Activated naive CD8-positive, alpha-beta T cell (primary cell): ENCODE measurements around the gene DMP1.

Source experiments
- H3K27ac Mint-ChIP-seq: one replicate; pipeline ENCODE4 v1.8.0; 2021; ENCODE audit warnings: mixed read lengths
- H3K27me3 Mint-ChIP-seq: one replicate; pipeline ENCODE4 v1.8.0; 2021; ENCODE audit warnings: mixed read lengths
- H3K36me3 Mint-ChIP-seq: one replicate; pipeline ENCODE4 v1.8.0; 2021; ENCODE audit warnings: mixed read lengths
- H3K4me1 Mint-ChIP-seq: one replicate; pipeline ENCODE4 v1.8.0; 2021; ENCODE audit warnings: low read depth, mixed read lengths
- H3K4me3 Mint-ChIP-seq: one replicate; pipeline ENCODE4 v1.8.0; 2021; ENCODE audit warnings: mild to moderate bottlenecking, mixed read lengths
- H3K9me3 Mint-ChIP-seq: one replicate; pipeline ENCODE4 v1.8.0; 2021; ENCODE audit warnings: low read depth, mixed read lengths

DMP1 gene, protein sequence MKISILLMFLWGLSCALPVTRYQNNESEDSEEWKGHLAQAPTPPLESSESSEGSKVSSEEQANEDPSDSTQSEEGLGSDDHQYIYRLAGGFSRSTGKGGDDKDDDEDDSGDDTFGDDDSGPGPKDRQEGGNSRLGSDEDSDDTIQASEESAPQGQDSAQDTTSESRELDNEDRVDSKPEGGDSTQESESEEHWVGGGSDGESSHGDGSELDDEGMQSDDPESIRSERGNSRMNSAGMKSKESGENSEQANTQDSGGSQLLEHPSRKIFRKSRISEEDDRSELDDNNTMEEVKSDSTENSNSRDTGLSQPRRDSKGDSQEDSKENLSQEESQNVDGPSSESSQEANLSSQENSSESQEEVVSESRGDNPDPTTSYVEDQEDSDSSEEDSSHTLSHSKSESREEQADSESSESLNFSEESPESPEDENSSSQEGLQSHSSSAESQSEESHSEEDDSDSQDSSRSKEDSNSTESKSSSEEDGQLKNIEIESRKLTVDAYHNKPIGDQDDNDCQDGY

DNA sequence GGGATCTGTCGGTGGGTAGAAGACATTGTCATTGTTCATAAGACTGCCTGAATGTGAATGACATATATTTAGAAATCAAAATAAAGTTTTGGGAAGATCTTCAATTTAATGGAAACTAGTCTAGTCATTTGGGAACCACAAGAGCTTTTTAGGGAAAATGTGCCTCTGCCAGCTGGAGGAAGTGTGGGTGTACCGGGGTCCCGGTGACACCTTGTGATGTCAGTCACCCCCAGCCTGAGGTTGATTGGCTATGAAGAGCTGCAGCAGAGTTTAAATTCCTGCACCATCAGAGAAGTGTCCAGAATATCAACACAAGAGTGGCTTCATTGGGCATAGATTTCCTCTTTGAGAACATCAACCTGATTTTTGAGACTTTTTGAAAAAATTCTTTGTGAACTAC lies at the start of gene DMP1:
Gene DMP1, plus strand, starts transcription at position 301 of the 400 bp plus-strand sequence. CDS start 6,213 bp downstream, outside the sequence.
- Mint-ChIP-seq H3K4me3 (no peak within 1 kb of the TSS), H3K27ac (no peak within 1 kb of the TSS), H3K9me3 (no peaks in the 10 kb centered on the region), H3K27me3 (peaks cover 1% of the 10 kb centered on the region), H3K4me1 (no peaks in the 10 kb centered on the region), H3K36me3 (no peaks in the 10 kb centered on the region)

DNA sequence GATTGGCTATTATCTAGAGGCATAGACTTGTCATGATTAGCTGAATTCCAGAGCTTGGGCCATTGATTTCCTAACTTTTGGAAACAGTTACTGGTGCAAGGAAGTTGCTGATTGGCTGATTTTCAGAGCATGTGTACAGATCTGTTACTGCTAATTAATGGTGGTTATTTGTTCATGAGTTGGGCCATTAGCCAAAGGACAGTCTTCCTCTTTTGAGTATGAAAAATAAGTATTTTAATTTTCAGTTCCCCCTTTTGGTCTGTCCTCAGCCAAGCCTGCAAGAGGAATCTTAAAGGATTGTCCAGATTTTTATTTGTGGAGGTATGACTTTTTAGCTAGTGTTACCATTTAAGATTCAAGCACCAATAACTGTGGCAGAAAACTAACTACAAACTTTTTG lies 48.7 kb upstream of the DMP1 start:
- Mint-ChIP-seq H3K9me3 (no peaks in the 10 kb centered on the region), H3K27me3 (peaks cover 1% of the 10 kb centered on the region), H3K4me3 (no peak overlapping the region), H3K27ac (no peak overlapping the region), H3K36me3 (no peaks in the 10 kb centered on the region), H3K4me1 (no peaks in the 10 kb centered on the region)

DNA sequence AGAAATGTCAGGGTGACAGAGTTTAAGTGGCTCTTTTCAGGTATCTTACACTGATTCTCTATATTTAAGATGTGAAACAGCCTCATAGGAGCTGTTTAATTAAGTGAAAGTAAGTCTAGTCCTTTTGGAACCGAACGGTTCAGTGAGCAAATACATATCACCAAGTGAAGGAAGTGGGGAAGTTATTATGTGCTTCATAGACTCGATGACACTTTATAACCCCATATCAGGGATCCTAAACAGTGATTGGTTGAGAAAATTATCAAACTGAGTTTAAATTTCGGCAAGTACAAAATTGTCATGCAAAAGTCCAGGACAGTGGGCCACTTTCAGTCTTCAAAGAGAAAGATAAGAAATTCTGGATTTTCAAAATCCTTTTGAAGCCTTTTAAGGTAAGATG lies 41.9 kb upstream of the DMP1 start, which contains the start of gene DSPP:
Gene DSPP, plus strand, starts transcription at position 301 of the 400 bp plus-strand sequence. CDS start 2,380 bp downstream, outside the sequence.
- Mint-ChIP-seq H3K27ac (no peak within 1 kb of the TSS), H3K4me1 (no peaks in the 10 kb centered on the region), H3K9me3 (no peaks in the 10 kb centered on the region), H3K4me3 (no peak within 1 kb of the TSS), H3K36me3 (no peaks in the 10 kb centered on the region), H3K27me3 (peaks cover 5% of the 10 kb centered on the region)

DNA sequence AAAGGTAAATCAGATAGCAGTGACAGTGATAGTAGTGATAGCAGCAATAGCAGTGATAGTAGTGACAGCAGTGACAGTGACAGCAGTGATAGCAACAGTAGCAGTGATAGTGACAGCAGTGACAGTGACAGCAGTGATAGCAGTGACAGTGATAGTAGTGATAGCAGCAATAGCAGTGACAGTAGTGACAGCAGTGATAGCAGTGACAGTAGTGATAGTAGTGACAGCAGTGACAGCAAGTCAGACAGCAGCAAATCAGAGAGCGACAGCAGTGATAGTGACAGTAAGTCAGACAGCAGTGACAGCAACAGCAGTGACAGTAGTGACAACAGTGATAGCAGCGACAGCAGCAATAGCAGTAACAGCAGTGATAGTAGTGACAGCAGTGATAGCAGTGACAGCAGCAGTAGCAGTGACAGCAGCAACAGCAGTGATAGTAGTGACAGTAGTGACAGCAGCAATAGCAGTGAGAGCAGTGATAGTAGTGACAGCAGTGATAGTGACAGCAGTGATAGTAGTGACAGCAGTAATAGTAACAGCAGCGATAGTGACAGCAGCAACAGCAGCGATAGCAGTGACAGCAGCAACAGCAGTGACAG lies 35.7 kb upstream of the DMP1 start:
- Mint-ChIP-seq H3K36me3 (no peaks in the 10 kb centered on the region), H3K4me3 (no peak overlapping the region), H3K9me3 (no peaks in the 10 kb centered on the region), H3K27ac (no peak overlapping the region), H3K27me3 (peaks cover 4% of the 10 kb centered on the region), H3K4me1 (no peaks in the 10 kb centered on the region)

DNA sequence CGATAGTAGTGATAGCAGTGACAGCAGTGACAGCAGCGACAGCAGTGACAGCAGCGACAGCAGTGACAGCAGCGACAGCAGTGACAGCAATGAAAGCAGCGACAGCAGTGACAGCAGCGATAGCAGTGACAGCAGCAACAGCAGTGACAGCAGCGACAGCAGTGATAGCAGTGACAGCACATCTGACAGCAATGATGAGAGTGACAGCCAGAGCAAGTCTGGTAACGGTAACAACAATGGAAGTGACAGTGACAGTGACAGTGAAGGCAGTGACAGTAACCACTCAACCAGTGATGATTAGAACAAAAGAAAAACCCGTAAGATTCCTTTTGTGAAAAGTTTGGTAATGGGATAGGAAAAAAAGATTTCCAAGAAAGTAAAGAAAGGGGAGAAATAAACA lies 33.8 kb upstream of the DMP1 start:
- no peak overlapping the region for H3K4me3 Mint-ChIP-seq
- no peaks in the 10 kb centered on the region for H3K4me1 Mint-ChIP-seq
- H3K36me3 Mint-ChIP-seq, result no peaks in the 10 kb centered on the region
- H3K27ac Mint-ChIP-seq, result no peak overlapping the region
- peaks cover 4% of the 10 kb centered on the region for H3K27me3 Mint-ChIP-seq
- H3K9me3 Mint-ChIP-seq, result no peaks in the 10 kb centered on the region

DNA sequence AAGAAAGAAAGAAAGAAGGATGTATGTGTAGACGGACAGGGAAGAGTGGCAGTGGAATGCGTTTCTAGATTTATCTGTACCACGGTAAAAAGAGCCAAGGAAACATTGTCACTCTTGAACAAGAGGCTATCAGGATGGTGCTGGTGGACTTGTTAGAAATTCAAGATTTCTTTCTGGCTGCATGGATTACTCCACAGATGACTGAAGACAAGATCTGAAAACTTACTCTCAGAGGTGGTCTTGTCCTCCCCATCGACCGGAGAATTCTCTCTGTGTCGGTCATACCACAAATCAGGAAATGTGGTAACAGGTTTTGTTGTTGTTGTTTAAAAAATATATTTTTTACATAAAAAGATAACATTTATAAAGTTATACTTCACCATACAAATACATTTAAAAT lies 30.0 kb upstream of the DMP1 start:
- peaks cover 7% of the 10 kb centered on the region for H3K27me3 Mint-ChIP-seq
- H3K27ac Mint-ChIP-seq, result no peak overlapping the region
- no peaks in the 10 kb centered on the region for H3K4me1 Mint-ChIP-seq

DNA sequence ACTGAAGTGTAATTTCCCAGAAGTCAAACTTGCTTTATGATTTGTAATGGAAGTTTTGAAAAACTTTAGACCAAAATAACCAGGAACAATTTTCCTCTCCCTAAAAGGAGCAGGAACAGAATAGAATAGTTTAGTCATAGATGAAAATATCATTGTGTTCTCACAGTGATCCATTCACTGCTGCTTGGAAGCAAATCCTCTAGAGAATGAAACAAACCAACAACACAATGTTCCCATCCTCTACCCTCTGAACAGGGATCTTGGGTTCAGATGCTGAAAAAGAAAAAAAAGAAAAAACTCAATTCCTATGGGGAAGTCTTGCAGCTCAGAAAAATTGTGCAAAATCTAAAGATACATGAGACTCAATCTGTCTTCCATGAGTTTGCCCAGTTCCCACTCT lies 29.6 kb upstream of the DMP1 start:
- no peaks in the 10 kb centered on the region for H3K9me3 Mint-ChIP-seq
- peaks cover 7% of the 10 kb centered on the region for H3K27me3 Mint-ChIP-seq
- no peaks in the 10 kb centered on the region for H3K4me1 Mint-ChIP-seq
- no peak overlapping the region for H3K27ac Mint-ChIP-seq
- H3K4me3 Mint-ChIP-seq, result no peak overlapping the region
- no peaks in the 10 kb centered on the region for H3K36me3 Mint-ChIP-seq

More for the DNA sequence above, 30.0 kb upstream of the DMP1 start:
- Mint-ChIP-seq H3K9me3 (no peaks in the 10 kb centered on the region), H3K4me3 (no peak overlapping the region), H3K36me3 (no peaks in the 10 kb centered on the region)

DNA sequence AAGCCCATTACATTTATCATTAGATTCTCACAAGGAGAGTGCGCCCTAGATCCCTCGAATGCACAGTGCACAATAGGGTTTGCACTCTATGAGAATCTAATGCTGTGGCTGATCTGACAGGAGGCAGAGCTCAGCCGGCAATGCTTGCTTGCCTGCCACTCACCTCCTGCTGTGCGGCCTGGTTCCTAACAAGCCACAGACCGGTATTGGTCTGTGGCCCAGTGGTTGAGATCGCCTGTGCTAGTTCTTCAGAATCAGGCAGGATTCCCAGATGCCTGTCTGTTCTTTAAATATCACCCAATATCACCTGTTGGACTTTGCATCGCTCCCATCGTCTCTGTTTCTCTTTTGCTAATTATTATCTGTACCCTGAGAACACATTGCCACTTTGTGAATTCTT lies 27.8 kb upstream of the DMP1 start:
- Mint-ChIP-seq H3K4me1 (no peaks in the 10 kb centered on the region), H3K27ac (no peak overlapping the region), H3K27me3 (peaks cover 7% of the 10 kb centered on the region), H3K4me3 (no peak overlapping the region), H3K36me3 (no peaks in the 10 kb centered on the region), H3K9me3 (no peaks in the 10 kb centered on the region)

DNA sequence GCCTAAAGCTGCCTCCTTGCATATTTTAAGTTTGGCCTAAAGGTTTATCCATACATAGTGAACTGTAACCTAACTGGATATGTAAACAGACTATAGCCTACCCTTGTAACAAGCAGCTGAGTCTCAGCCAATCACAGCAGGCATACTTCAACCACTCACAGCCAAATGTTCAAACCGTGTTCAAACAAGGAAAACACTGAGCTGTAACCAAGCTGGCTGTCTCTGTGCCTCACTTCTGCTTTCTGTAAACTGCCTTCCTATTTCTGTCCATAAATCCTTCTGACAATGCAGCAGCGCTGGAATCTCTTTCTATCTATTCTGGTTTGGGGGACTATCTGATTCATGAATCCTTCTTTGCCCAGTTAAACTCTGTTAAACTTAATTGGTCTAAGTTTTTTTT lies 25.4 kb upstream of the DMP1 start:
- H3K9me3 Mint-ChIP-seq, result no peaks in the 10 kb centered on the region
- no peaks in the 10 kb centered on the region for H3K36me3 Mint-ChIP-seq
- H3K27ac Mint-ChIP-seq, result no peak overlapping the region
- no peak overlapping the region for H3K4me3 Mint-ChIP-seq
- peaks cover 8% of the 10 kb centered on the region for H3K27me3 Mint-ChIP-seq
- H3K4me1 Mint-ChIP-seq, result no peaks in the 10 kb centered on the region

DNA sequence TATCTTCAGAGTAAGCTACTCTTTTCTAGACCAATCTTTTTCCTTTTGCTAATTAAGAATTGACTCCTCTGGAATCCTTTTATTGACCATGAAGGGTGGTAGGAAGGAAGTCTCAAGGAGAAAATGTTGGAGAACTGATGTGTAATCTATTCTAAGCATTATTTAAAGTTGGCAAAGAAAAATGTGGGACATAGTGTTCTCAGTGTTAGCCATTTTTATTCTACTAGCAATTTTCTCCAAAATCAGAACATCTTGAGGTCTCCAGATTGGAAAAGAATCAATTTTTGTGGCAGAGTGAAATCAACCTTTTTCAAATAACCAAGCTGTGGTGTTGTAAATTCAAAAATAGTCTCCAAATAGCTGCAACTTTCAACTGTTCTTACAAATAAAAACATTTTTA lies 18.4 kb upstream of the DMP1 start:
- H3K27me3 Mint-ChIP-seq, result peaks cover 7% of the 10 kb centered on the region
- no peaks in the 10 kb centered on the region for H3K36me3 Mint-ChIP-seq
- peaks cover 3% of the 10 kb centered on the region for H3K9me3 Mint-ChIP-seq
- no peaks in the 10 kb centered on the region for H3K4me1 Mint-ChIP-seq
- H3K27ac Mint-ChIP-seq, result no peak overlapping the region
- H3K4me3 Mint-ChIP-seq, result no peak overlapping the region

DNA sequence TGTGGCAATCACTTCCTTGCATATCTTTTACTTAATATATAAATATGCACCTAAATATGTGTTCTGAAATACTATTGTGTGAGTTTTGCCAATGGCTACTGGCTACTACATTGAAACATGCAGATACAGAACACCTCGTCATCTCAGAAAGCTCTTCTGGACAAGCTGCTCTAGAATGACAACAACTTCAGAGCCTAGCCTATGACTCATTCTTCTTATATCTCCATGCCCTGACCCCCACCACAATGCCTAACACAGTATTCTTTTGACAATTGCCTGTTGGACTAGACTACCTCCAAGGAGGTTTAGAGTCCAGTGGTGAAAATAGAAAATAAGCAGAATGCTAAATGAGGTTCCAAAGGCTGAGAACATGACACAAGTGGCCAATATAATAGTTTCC lies 17.6 kb upstream of the DMP1 start:
- Mint-ChIP-seq H3K4me3 (no peak overlapping the region), H3K36me3 (no peaks in the 10 kb centered on the region), H3K9me3 (peaks cover 3% of the 10 kb centered on the region), H3K27ac (no peak overlapping the region), H3K27me3 (peaks cover 7% of the 10 kb centered on the region), H3K4me1 (no peaks in the 10 kb centered on the region)

DNA sequence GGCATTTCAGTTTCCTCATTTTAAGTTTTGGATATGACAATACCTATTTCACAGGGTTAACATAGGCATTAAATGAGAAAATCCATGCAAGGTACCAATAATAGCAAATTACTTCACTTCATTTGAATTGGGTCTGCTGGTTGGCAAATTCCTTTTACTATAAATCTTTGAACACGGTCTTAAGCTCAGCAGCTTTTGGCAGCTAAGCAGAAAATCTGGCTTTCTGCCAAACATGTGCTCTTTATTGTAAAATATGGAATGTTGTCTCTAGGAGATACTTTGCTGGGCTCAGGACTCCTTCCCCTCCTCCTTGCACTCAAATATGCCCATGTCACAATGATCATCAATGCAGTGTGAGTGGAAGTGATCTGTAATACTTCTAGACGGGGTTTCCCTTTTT lies 16.8 kb upstream of the DMP1 start:
- H3K4me1 Mint-ChIP-seq, result no peaks in the 10 kb centered on the region
- H3K27ac Mint-ChIP-seq, result no peak overlapping the region
- peaks cover 4% of the 10 kb centered on the region for H3K27me3 Mint-ChIP-seq
- peaks cover 3% of the 10 kb centered on the region for H3K9me3 Mint-ChIP-seq
- no peak overlapping the region for H3K4me3 Mint-ChIP-seq
- H3K36me3 Mint-ChIP-seq, result no peaks in the 10 kb centered on the region

DNA sequence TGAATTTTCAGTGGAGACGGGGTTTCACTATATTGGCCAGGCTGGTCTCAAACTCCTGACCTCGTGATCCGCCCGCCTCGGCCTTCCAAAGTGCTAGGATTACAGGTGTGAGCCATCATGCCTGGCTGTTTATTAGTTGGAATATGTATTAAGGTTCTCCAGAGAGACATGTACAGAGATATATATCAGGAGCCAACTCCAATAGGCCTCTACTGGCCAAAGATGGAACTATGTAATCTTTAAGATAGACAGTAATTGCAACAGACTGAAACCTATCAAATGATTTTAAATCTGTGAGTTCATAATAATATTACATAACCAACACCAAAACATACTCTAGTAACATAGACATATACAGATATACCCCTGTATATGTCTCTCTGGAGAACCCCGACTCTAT lies 5.8 kb upstream of the DMP1 start:
- Mint-ChIP-seq H3K27me3 (no peaks in the 10 kb centered on the region), H3K9me3 (peaks cover under 1% of the 10 kb centered on the region), H3K36me3 (no peaks in the 10 kb centered on the region), H3K4me1 (no peaks in the 10 kb centered on the region), H3K4me3 (no peak overlapping the region), H3K27ac (no peak overlapping the region)

DNA sequence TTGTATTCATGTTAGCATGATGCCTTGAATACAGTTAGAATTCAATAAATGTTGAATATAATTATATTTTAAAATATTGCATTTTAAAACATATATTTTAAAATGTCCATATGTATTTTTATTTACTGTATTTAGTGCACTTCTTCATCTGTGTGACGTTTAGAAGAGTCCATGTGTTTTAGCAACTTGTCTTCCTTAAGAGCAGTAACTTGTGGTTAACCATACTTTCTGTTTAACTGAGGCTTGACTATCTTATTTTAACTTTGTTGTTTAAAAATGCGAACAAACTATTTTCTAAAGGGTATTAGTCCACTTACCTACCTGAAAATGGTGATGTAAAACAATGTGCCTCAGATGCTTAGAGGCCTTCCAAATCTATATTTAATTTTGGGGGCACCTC lies 858 bp downstream of the DMP1 start:
- Mint-ChIP-seq H3K27ac (no peak overlapping the region), H3K9me3 (no peaks in the 10 kb centered on the region), H3K27me3 (peaks cover 1% of the 10 kb centered on the region), H3K36me3 (no peaks in the 10 kb centered on the region), H3K4me1 (no peaks in the 10 kb centered on the region), H3K4me3 (no peak overlapping the region)

DNA sequence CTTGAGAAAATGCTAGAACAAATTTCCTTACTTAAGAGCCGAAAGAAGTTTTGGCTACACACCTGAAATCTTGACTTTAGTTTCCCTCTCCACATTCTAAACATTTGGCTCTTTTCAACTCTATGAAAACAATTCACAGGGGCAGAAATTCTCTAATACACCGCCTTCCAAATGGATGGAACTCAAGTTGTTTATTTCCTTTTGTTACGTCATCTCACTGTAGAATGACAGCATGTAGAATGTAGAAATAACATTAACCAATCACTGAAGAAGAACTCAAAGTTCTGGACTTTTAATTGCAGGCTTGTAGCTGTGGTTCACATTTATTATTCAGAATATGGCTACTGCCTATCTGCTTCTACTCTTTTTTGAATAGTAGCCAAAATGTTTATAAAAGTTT lies 1.9 kb downstream of the DMP1 start:
- H3K36me3 Mint-ChIP-seq, result no peaks in the 10 kb centered on the region
- no peak overlapping the region for H3K27ac Mint-ChIP-seq
- H3K27me3 Mint-ChIP-seq, result peaks cover 1% of the 10 kb centered on the region
- no peak overlapping the region for H3K4me3 Mint-ChIP-seq
- H3K9me3 Mint-ChIP-seq, result no peaks in the 10 kb centered on the region
- no peaks in the 10 kb centered on the region for H3K4me1 Mint-ChIP-seq
